Osteocyte (in vitro differentiated cells): ENCODE measurements around the gene MX2. TPM values are rescaled to one million over a fixed set of nuclear protein-coding genes. Genes with fewer than 3 reads are reported as not detected.

Experiments used
- DNase-seq: peaks from one replicate; pipeline ENCODE4 v3.0.0; 2021; ENCODE audit warnings: mixed read lengths; ENCODE audit not compliant: unreplicated experiment; ENCODE audit errors: extremely low spot score
- H3K27ac Mint-ChIP-seq: one replicate; pipeline ENCODE4 v1.8.0; 2021; ENCODE audit warnings: mild to moderate bottlenecking, mixed read lengths; ENCODE audit not compliant: unreplicated experiment
- H3K27me3 Mint-ChIP-seq: one replicate; pipeline ENCODE4 v1.8.0; 2021; ENCODE audit warnings: mixed read lengths; ENCODE audit not compliant: unreplicated experiment
- H3K36me3 Mint-ChIP-seq: one replicate; pipeline ENCODE4 v1.8.0; 2021; ENCODE audit warnings: mixed read lengths; ENCODE audit not compliant: unreplicated experiment
- H3K4me1 Mint-ChIP-seq: one replicate; pipeline ENCODE4 v1.8.0; 2021; ENCODE audit warnings: mixed read lengths; ENCODE audit not compliant: unreplicated experiment
- H3K4me3 Mint-ChIP-seq: one replicate; pipeline ENCODE4 v1.8.0; 2021; ENCODE audit warnings: mild to moderate bottlenecking, moderate library complexity, mixed read lengths; ENCODE audit not compliant: unreplicated experiment
- H3K9me3 Mint-ChIP-seq: one replicate; pipeline ENCODE4 v1.8.0; 2021; ENCODE audit warnings: mixed read lengths; ENCODE audit not compliant: unreplicated experiment
- CTCF ChIP-seq: fragments of 200-600 bp; sonication (generic); IDR thresholded peaks from 2 replicates; pipeline ENCODE4 v1.5.0; 2021; ENCODE audit warnings: antibody characterized with exemption, mild to moderate bottlenecking, moderate library complexity
- total RNA-seq: library from RNA; stranded (reverse); gene quantifications from 2 replicates; pipeline ENCODE4 v1.2.1, GENCODE V29; 2021

MX2 gene
- total RNA-seq, 1 donor from 2014 or later = not detected

DNA sequence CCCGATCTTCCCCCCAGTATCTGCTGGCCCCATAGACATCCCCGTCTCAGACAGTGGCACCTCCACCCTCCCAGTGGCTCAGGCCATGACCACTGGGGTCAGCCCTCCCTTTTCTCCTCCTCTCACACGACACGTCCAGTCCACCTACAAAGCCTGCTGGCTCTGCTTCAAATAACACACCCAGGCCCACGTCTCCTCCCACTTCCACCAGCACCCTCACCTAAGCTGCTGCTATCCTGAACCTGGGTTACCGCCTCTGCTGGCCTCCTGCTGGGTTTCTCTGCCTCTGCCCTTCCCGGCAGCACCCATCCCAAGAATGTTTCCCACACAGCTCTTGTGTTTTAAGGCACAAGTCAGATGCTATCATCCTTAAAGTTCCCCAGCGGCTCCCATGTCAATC, 26.0 kb downstream of the MX2 start:
- no peak for TF ChIP-seq CTCF
- Mint-ChIP-seq H3K27me3 (peaks cover 21% of the 10 kb centered on the region), H3K9me3 (peaks cover 3% of the 10 kb centered on the region), H3K36me3 (no peaks in the 10 kb centered on the region), H3K27ac (no peak overlapping the region), H3K4me1 (no peaks in the 10 kb centered on the region), H3K4me3 (no peak overlapping the region)
- DNase-seq = no peak

GRCh38 chr21:41388259-41388658, 26.4 kb downstream of the MX2 start:
- H3K27ac Mint-ChIP-seq = no peak overlapping the region
- H3K9me3 Mint-ChIP-seq = peaks cover 3% of the 10 kb centered on the region
- H3K36me3 Mint-ChIP-seq = no peaks in the 10 kb centered on the region
- DNase-seq = no peak
- TF ChIP-seq CTCF = no peak
- H3K27me3 Mint-ChIP-seq = peaks cover 23% of the 10 kb centered on the region
- H3K4me3 Mint-ChIP-seq = no peak overlapping the region
- no peaks in the 10 kb centered on the region for H3K4me1 Mint-ChIP-seq

DNA sequence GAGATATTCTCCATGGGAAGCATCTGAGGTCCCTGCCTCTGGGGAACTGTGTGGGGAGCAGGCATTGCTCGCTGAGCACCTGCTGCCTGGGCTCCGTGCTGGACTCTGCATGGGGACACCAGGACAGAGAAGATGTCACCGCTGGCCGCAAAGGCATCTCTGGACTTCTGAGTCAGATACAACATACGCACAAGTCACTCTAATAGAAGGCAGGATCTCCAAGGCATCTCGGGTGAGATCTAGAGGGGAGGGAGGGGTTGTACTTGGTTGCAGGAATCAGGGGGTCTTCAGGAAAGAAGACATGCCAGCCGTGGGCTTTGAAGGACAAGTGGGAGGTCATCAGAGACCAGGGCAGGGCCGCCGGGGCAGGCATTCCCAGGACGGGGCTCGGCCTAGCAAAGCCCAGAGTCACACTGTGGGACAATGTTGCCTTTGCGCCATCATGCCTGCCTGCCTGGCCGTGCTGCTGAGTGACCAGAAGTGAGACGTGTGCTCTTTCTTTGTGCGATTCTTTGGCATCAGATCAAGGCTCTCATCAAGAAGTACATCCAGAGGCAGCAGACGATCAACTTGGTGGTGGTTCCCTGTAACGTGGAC, 28.3 kb downstream of the MX2 start:
- no peak overlapping the region for H3K4me3 Mint-ChIP-seq
- H3K27me3 Mint-ChIP-seq = peaks cover 34% of the 10 kb centered on the region
- no peak overlapping the region for H3K27ac Mint-ChIP-seq
- H3K4me1 Mint-ChIP-seq = no peaks in the 10 kb centered on the region
- TF ChIP-seq CTCF = no peak
- no peaks in the 10 kb centered on the region for H3K36me3 Mint-ChIP-seq
- no peak for DNase-seq
- H3K9me3 Mint-ChIP-seq = peaks cover 3% of the 10 kb centered on the region

- Mint-ChIP-seq H3K27me3 (peaks cover 33% of the 10 kb centered on the region), H3K9me3 (peaks cover 3% of the 10 kb centered on the region), H3K36me3 (no peaks in the 10 kb centered on the region), H3K27ac (no peak overlapping the region), H3K4me1 (no peaks in the 10 kb centered on the region), H3K4me3 (no peak overlapping the region)
- TF ChIP-seq CTCF = no peak
- DNase-seq = no peak
Measured at GRCh38 chr21:41393876-41394465, 32.1 kb downstream of the MX2 start.

- Mint-ChIP-seq H3K27me3 (peaks cover 52% of the 10 kb centered on the region), H3K4me1 (no peaks in the 10 kb centered on the region)
- no peak for TF ChIP-seq CTCF
Measured at GRCh38 chr21:41396558-41397075, 34.8 kb downstream of the MX2 start.

More at GRCh38 chr21:41396558-41397075, 34.8 kb downstream of the MX2 start:
- no peaks in the 10 kb centered on the region for H3K9me3 Mint-ChIP-seq
- no peak overlapping the region for H3K27ac Mint-ChIP-seq
- H3K4me3 Mint-ChIP-seq = no peak overlapping the region
- H3K36me3 Mint-ChIP-seq = no peaks in the 10 kb centered on the region
- no peak for DNase-seq
